Liver (tissue), 9 donors: ENCODE results near the gene RNF126. TPM values are rescaled to one million over a fixed set of nuclear protein-coding genes. Genes with fewer than 3 reads are reported as not detected.

Source experiments
- DNase-seq: peaks from one replicate; pipeline ENCODE4 v3.0.0-alpha.2; 2017; ENCODE audit warnings: low spot score
- H3K27ac ChIP-seq, 2 donors: one replicate each; pipeline ENCODE4 v1.7.0; 2013; ENCODE audit warnings: inconsistent platforms in 2 of 2, low read length in 2 of 2, control low read depth in 1 of 2, low read depth in 1 of 2, mild to moderate bottlenecking in 1 of 2
- H3K27me3 ChIP-seq, 4 donors: one replicate each; pipeline versions ENCODE4 v1.6.1 to v1.7.0; 2013; ENCODE audit warnings: low read length in 3 of 4, inconsistent platforms in 1 of 4, mild to moderate bottlenecking in 1 of 4, moderate library complexity in 1 of 4; ENCODE audit not compliant: control insufficient read depth in 4 of 4, insufficient read depth in 4 of 4
- H3K36me3 ChIP-seq, 4 donors: one replicate each; pipeline versions ENCODE4 v1.6.1 to v1.7.0; 2013; ENCODE audit warnings: low read length in 3 of 4, mild to moderate bottlenecking in 3 of 4, low read depth in 1 of 4, moderate library complexity in 1 of 4; ENCODE audit not compliant: control insufficient read depth in 4 of 4, insufficient read depth in 3 of 4
- H3K4me1 ChIP-seq, 4 donors: one replicate each; pipeline versions ENCODE4 v1.6.1 to v1.7.0; 2013; ENCODE audit warnings: low read length in 3 of 4, mild to moderate bottlenecking in 3 of 4, moderate library complexity in 1 of 4; ENCODE audit not compliant: control insufficient read depth in 4 of 4, insufficient read depth in 4 of 4
- H3K4me3 ChIP-seq, 3 donors: one replicate each; pipeline versions ENCODE4 v1.6.1 to v1.7.0; 2013; ENCODE audit warnings: low read length in 3 of 3, control low read depth in 1 of 3, low read depth in 1 of 3, mild to moderate bottlenecking in 1 of 3
- H3K9ac ChIP-seq, 2 donors: one replicate each; pipeline ENCODE4 v1.7.0; 2013; ENCODE audit warnings: low read length in 2 of 2, mild to moderate bottlenecking in 2 of 2, moderate library complexity in 2 of 2, control low read depth in 1 of 2, low read depth in 1 of 2
- H3K9me3 ChIP-seq, 4 donors: one replicate each; pipeline versions ENCODE4 v1.6.1 to v1.7.0; 2013; ENCODE audit warnings: low read length in 3 of 4; ENCODE audit not compliant: control insufficient read depth in 4 of 4
- ATF3 ChIP-seq: IDR thresholded peaks from 2 replicates; pipeline ENCODE4 v1.6.1; 2016; ENCODE audit warnings: antibody characterized with exemption
- EGR1 ChIP-seq, 2 donors: IDR thresholded peaks; 2 replicates each; pipeline ENCODE4 v1.6.1; 2016 to 2018; ENCODE audit warnings: antibody characterized with exemption in 2 of 2, low read depth in 2 of 2
- FOXA1 ChIP-seq: IDR thresholded peaks from 2 replicates; pipeline ENCODE4 v1.6.1; 2016; ENCODE audit warnings: antibody characterized with exemption
- FOXA2 ChIP-seq: IDR thresholded peaks from 2 replicates; pipeline ENCODE4 v1.6.1; 2016; ENCODE audit warnings: antibody characterized with exemption
- GABPA ChIP-seq, 2 donors: IDR thresholded peaks in 1 of 2; conservative IDR thresholded peaks in 1 of 2; 2 replicates each; pipeline ENCODE4 v1.6.1; 2016; ENCODE audit warnings: antibody characterized with exemption in 2 of 2, mild to moderate bottlenecking in 1 of 2, moderate library complexity in 1 of 2
- HNF4A ChIP-seq, 2 donors: conservative IDR thresholded peaks; 2 replicates each; pipeline ENCODE4 v1.6.1; 2016; ENCODE audit warnings: antibody characterized with exemption in 2 of 2, mild to moderate bottlenecking in 2 of 2
- HNF4G ChIP-seq: IDR thresholded peaks from 2 replicates; pipeline ENCODE4 v1.6.1; 2016; ENCODE audit warnings: antibody characterized with exemption
- JUND ChIP-seq, 2 donors: IDR thresholded peaks; 2 replicates each; pipeline ENCODE4 v1.6.1; 2016; ENCODE audit warnings: antibody characterized with exemption in 2 of 2
- RAD21 ChIP-seq, 2 donors: IDR thresholded peaks; 2 replicates each; pipeline ENCODE4 v1.6.1; 2016; ENCODE audit warnings: antibody characterized with exemption in 2 of 2, mild to moderate bottlenecking in 2 of 2
- REST ChIP-seq: IDR thresholded peaks from 2 replicates; pipeline ENCODE4 v1.6.1; 2016; ENCODE audit warnings: antibody characterized with exemption, mild to moderate bottlenecking
- RXRA ChIP-seq, 2 donors: IDR thresholded peaks; 2 replicates each; pipeline ENCODE4 v1.6.1; 2017 to 2018; ENCODE audit warnings: antibody characterized with exemption in 2 of 2, mild to moderate bottlenecking in 1 of 2
- SP1 ChIP-seq: IDR thresholded peaks from 2 replicates; pipeline ENCODE4 v1.6.1; 2018; ENCODE audit warnings: antibody characterized with exemption, mild to moderate bottlenecking
- TAF1 ChIP-seq: conservative IDR thresholded peaks from 2 replicates; pipeline ENCODE4 v1.6.1; 2016; ENCODE audit warnings: antibody characterized with exemption, mild to moderate bottlenecking
- YY1 ChIP-seq: IDR thresholded peaks from 2 replicates; pipeline ENCODE4 v1.6.1; 2016; ENCODE audit warnings: antibody characterized with exemption, mild to moderate bottlenecking
- WGBS: extraction: QIAGEN DNeasy Blood & Tissue Kit; methylation state at CpG from one replicate; pipeline ENCODE4 v1.1.7; 2013; 5-methylcytosine and 5-hydroxymethylcytosine counted together
- polyA plus RNA-seq, 2 donors: library from polyadenylated mRNA; stranded (reverse) in 1 of 2; unstranded in 1 of 2; fragments of 200-250 nt in 1 of 2; fragments of >200 nt in 1 of 2; fragmentation: Nextera tagmentation in 1 of 2; extraction: Ambion mirVana in 1 of 2; gene quantifications; one replicate each; pipeline versions ENCODE4 v1.2.1 to v1.2.3, GENCODE V29; 2013 to 2015
- total RNA-seq, 2 donors: library from RNA; depleted of rRNA; stranded (reverse); fragments of >200 nt; gene quantifications; one replicate each; pipeline ENCODE4 v1.2.3, GENCODE V29; 2014
- donor health status: healthy.
- donor health status: healthy.
- donor health status: healthy.
- donor health status: healthy.
- donor health status: healthy.

The RNF126 gene
- total and polyA plus RNA-seq, 4 donors: 16.7 to 32.7 (median 24.1) TPM

GRCh38 chr19:633068-633785, 29.8 kb downstream of the RNF126 start, which contains the start of gene POLRMT (continued):
- no peak for TF ChIP-seq REST
- TF ChIP-seq FOXA2: no peak
- no peak for TF ChIP-seq FOXA1
- TF ChIP-seq TAF1: no peak
- TF ChIP-seq HNF4G: no peak

GRCh38 chr19:632579-633067, 30.4 kb downstream of the RNF126 start:
- TF ChIP-seq REST: no peak
- TF ChIP-seq SP1: peak; percentile 18
- TF ChIP-seq HNF4G: no peak
- no peak for TF ChIP-seq ATF3
- 1% methylated on average over 35 of the region's 35 CpGs for WGBS
- no peaks in the 10 kb centered on the region for H3K9me3 ChIP-seq
- peak overlapping the region; percentile 64 to 69 for H3K27ac ChIP-seq
- peak; percentile 54 for DNase-seq
- peak overlapping the region; percentile 45 to 90 for H3K9ac ChIP-seq
- H3K4me1 ChIP-seq: peaks cover 11 to 22% (median 16%) of the 10 kb centered on the region in 4 donors
- H3K4me3 ChIP-seq: peak overlapping the region; percentile 73 to 95 (median 88)
- H3K27me3 ChIP-seq: no peaks in the 10 kb centered on the region
- H3K36me3 ChIP-seq: peaks cover 2 to 12% (median 9%) of the 10 kb centered on the region in 4 donors

- Histone ChIP-seq H3K9ac (no peak overlapping the region), H3K36me3 (peaks cover 3 to 16% (median 13%) of the 10 kb centered on the region in 4 donors), H3K27ac (no peak overlapping the region), H3K4me3 (no peak overlapping the region), H3K27me3 (no peaks in the 10 kb centered on the region), H3K4me1 (peaks cover 11 to 22% (median 16%) of the 10 kb centered on the region in 4 donors), H3K9me3 (no peaks in the 10 kb centered on the region)
- WGBS: 94% methylated on average over 30 of the region's 30 CpGs
- DNase-seq: no peak
- TF ChIP-seq RXRA (IDR thresholded peaks at IDR 0.05): no peak
- TF ChIP-seq FOXA1: no peak
- no peak for TF ChIP-seq SP1
- TF ChIP-seq HNF4A (conservative IDR thresholded peaks at IDR 0.05): no peak
- no peak for TF ChIP-seq TAF1
- no peak for TF ChIP-seq HNF4G
- TF ChIP-seq REST: no peak
- no peak for TF ChIP-seq JUND (IDR thresholded peaks at IDR 0.05)
- TF ChIP-seq GABPA (IDR thresholded peaks at IDR 0.05 in 1 of 2, conservative IDR thresholded peaks at IDR 0.05 in 1 of 2): no peak
- no peak for TF ChIP-seq FOXA2
- no peak for TF ChIP-seq RAD21 (IDR thresholded peaks at IDR 0.05)
- no peak for TF ChIP-seq YY1
- TF ChIP-seq EGR1 (IDR thresholded peaks at IDR 0.05; ENCODE audit: low read depth in 2 of 2): no peak
Measured at GRCh38 chr19:629961-630714, 32.9 kb downstream of the RNF126 start.
